Epithelial cell of esophagus (primary cell): Measurements from ENCODE around the gene RILPL1.
"Not testable (repeated sequence)": the region's sequence is repeated elsewhere in the genome, so short reads cannot be mapped to it uniquely, and the experiment has no call there.

Experiments used
- DNase-seq: peaks from one replicate; pipeline ENCODE4 v3.0.0; 2010; ENCODE audit warnings: low read depth
- H3K4me3 ChIP-seq: 2 replicates; pipeline ENCODE4 v1.5.1; 2011; ENCODE audit warnings: mild to moderate bottlenecking, low read length, control low read depth
- CTCF ChIP-seq: IDR thresholded peaks from 2 replicates; pipeline ENCODE4 v1.5.1; 2011; ENCODE audit warnings: low read depth, mild to moderate bottlenecking, low read length, control low read depth, inconsistent platforms; ENCODE audit not compliant: insufficient read depth; ENCODE audit errors: missing control alignments

Gene RILPL1

GRCh38 chr12:123435636-123436016, 97.9 kb downstream of the RILPL1 start:
- peak overlapping the region; percentile 81 for H3K4me3 ChIP-seq
- no peak for DNase-seq
- no peak for TF ChIP-seq CTCF

GRCh38 chr12:123433615-123434014, 99.9 kb downstream of the RILPL1 start:
- no peak overlapping the region for H3K4me3 ChIP-seq
- no peak for TF ChIP-seq CTCF
- DNase-seq, result no peak

- peak; percentile 64 for DNase-seq
- not testable (repeated sequence) for H3K4me3 ChIP-seq
Measured at GRCh38 chr12:123431951-123432817, 101.3 kb downstream of the RILPL1 start.

GRCh38 chr12:123429101-123429500, 104.4 kb downstream of the RILPL1 start:
- DNase-seq, H3K4me3 ChIP-seq: not testable (repeated sequence)

GRCh38 chr12:123428591-123428990, 104.9 kb downstream of the RILPL1 start:
- no peak for DNase-seq
- H3K4me3 ChIP-seq, result no peak overlapping the region
- TF ChIP-seq CTCF, result no peak

- no peak overlapping the region for H3K4me3 ChIP-seq
- no peak for DNase-seq
Measured at GRCh38 chr12:123427036-123427769, 106.3 kb downstream of the RILPL1 start.

GRCh38 chr12:123421314-123421713, 112.2 kb downstream of the RILPL1 start:
- no peak overlapping the region for H3K4me3 ChIP-seq
- no peak for DNase-seq
- no peak for TF ChIP-seq CTCF

More at GRCh38 chr12:123427036-123427769, 106.3 kb downstream of the RILPL1 start:
- TF ChIP-seq CTCF, result no peak
